Stromal cell of bone marrow (primary cell): Measurements from ENCODE around the gene MRPS27.
"Not testable (repeated sequence)": the region's sequence is repeated elsewhere in the genome, so short reads cannot be mapped to it uniquely, and the experiment has no call there.

Experiments used
- DNase-seq: peaks from one replicate; pipeline ENCODE4 v3.0.0-alpha.2; 2012; ENCODE audit warnings: low read depth

MRPS27 gene

GRCh38 chr5:72325566-72326305 is 5.7 kb upstream of the MRPS27 start:
- DNase-seq: no peak

DNA sequence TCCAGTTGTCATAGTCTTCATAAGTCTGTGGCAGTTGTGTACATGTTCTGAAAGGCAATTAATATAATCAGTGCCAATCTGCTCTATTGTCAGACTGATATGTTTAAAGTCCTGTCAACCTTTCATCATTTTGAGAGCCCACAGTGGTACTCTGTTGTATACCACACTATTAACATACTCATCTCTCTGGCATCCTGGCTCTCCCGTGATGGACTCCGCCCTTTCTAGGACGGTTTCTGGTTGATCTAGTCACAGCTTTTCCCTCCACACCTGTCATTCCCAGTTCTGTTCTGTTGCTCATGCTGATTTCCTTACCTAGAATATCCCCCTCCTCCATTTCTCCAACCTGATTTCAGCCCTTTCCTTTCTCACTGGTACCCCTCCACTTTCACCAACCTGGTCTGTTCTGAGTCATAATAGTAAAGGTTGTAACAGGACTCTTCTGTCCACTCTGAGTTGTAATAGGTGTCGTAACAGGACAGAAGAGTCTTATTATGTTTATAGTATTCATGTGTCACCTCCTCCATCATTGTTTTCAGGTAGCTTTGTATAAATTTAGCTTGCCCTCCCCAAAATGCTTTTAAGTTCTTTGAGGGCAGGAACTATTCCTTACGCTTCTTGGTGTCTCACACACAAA is 4.3 kb upstream of the MRPS27 start:
- DNase-seq: no peak

DNA sequence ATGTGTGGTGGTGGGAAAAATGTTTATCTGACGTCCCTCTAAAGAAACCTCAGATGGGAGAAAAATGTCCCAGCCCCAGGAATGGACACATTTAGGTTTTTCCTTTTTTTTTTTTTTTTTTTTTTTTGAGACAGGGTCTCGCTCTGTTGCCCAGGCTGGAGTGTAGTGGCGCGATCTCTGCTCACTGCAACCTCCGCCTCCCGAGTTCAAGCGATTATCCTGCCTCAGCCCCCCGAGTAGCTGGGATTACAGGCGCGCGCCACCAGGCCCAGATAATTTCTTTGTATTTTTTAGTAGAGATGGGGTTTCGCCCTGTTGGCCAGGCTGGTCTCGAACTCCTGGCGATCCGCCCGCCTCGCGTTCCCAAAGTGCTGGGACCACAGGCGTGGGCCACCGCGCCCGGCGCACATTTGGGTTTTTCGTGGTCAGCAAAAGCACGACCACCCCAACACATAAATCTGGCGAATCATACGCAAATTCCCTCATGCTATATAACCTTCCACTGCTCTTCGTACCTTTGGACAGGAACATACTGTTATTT is 535 bp downstream of the MRPS27 start:
- DNase-seq: not testable (repeated sequence)

- no peak for DNase-seq
Measured at GRCh38 chr5:72314571-72315172, 5.4 kb downstream of the MRPS27 start.

DNA sequence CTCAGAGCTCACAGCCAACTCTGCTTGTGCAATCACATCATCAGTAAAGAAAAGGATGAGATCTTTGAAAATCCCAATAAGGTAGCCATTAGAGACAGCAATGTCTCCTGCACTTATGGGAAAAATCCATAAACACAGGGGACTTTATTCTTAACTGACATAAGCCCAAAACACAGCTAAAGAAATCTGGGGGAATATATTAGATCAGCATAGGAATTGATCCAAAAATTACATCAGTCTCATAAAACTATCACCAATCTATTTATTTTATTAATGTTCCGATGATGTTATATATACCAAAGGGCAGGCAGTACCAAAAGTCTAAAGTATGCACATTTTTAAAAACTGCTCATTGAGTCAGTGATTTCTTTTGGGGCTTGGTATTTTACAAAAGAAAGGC is 6.9 kb downstream of the MRPS27 start:
- no peak for DNase-seq

GRCh38 chr5:72308853-72309191 is 11.2 kb downstream of the MRPS27 start:
- DNase-seq: no peak

- DNase-seq: peak; percentile 95
Measured at GRCh38 chr5:72307968-72308852, 11.8 kb downstream of the MRPS27 start.

- no peak for DNase-seq
Measured at GRCh38 chr5:72307573-72307967, 12.5 kb downstream of the MRPS27 start.

- no peak for DNase-seq
Measured at GRCh38 chr5:72305194-72306142, 14.6 kb downstream of the MRPS27 start.

GRCh38 chr5:72302171-72302570 is 17.9 kb downstream of the MRPS27 start:
- DNase-seq: no peak

- no peak for DNase-seq
Measured at GRCh38 chr5:72301557-72301956, 18.5 kb downstream of the MRPS27 start.

- DNase-seq: no peak
Measured at GRCh38 chr5:72300590-72301339, 19.3 kb downstream of the MRPS27 start.

DNA sequence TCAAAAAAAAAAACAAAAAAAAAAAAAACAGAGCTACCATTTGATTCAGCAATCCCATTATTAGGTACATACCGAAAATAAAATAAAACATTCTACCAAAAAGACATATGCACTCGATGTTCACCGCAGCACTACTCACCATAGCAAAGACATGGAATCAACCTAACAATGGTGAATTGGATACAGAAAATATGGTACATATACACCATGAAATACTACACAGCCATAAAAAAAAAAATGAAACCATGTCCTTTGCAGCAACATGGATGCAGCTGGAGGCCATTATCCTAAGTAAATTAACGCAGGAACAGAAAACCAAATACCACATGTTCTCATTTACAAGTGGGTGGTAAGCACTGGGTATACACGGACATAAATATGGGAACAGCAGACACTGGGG is 21.3 kb downstream of the MRPS27 start:
- DNase-seq: no peak

GRCh38 chr5:72298136-72298535 is 21.9 kb downstream of the MRPS27 start:
- not testable (repeated sequence) for DNase-seq

GRCh38 chr5:72296256-72296655 is 23.8 kb downstream of the MRPS27 start:
- no peak for DNase-seq

GRCh38 chr5:72295539-72295938 is 24.5 kb downstream of the MRPS27 start:
- DNase-seq: no peak

- DNase-seq: no peak
Measured at GRCh38 chr5:72294473-72294872, 25.6 kb downstream of the MRPS27 start.

GRCh38 chr5:72293495-72294055 is 26.5 kb downstream of the MRPS27 start:
- no peak for DNase-seq

DNA sequence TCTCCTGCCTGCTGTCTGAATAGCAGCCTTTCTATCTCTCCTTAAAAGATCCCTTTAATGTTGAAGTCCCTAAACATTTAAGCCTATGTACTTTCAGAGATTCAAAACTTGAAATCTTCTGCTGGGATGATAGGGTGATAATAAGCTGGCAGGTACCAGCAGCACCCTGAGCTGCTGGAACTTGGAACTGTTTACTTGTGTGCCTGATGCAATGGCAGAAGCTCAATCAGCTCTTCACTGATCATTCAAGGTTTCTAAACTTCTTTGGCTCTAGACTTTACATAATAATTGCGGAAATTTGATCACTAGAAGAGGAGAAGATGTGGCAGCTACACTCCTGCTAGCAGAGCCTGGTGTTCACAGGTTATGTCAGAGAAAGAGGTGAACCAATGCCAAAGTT is 27.6 kb downstream of the MRPS27 start:
- no peak for DNase-seq

GRCh38 chr5:72291601-72292000 is 28.4 kb downstream of the MRPS27 start:
- DNase-seq: no peak
